Brain microvascular endothelial cell (primary cell): ENCODE data around the gene RHBDL1.

Experiments used
- DNase-seq: peaks from one replicate; pipeline ENCODE4 v3.0.0-alpha.2; 2020
- H3K27ac ChIP-seq: fragments of 250-450 bp; sonication (Bioruptor Pico); 2 replicates; pipeline ENCODE4 v1.5.1; 2020; ENCODE audit warnings: mild to moderate bottlenecking, moderate library complexity
- H3K27me3 ChIP-seq: fragments of 250-450 bp; sonication (Bioruptor Pico); replicated peaks from 2 replicates; pipeline ENCODE4 v1.5.1; 2020; ENCODE audit warnings: mild to moderate bottlenecking
- H3K36me3 ChIP-seq: fragments of 250-450 bp; sonication (Bioruptor Pico); replicated peaks from 2 replicates; pipeline ENCODE4 v1.5.1; 2020; ENCODE audit warnings: mild to moderate bottlenecking
- H3K4me3 ChIP-seq: 2 replicates; pipeline ENCODE4 v1.5.1; 2011; ENCODE audit warnings: low read depth, mild to moderate bottlenecking, control low read depth, low read length, moderate library complexity
- in situ Hi-C: cut with HindIII; loops from 2 replicates; pipeline ENCODE4 v1.10.0; 2017; ENCODE audit warnings: low sequenced_read_pairs, low pct_ligation_motif_present
- TF ChIP-seq, protein P1 (sequence below): IDR thresholded peaks from 2 replicates; pipeline ENCODE4 v1.5.1; 2011; ENCODE audit warnings: low read depth, mild to moderate bottlenecking, moderate library complexity, low read length, control low read depth, inconsistent platforms; ENCODE audit errors: missing control alignments

Gene RHBDL1

DNA sequence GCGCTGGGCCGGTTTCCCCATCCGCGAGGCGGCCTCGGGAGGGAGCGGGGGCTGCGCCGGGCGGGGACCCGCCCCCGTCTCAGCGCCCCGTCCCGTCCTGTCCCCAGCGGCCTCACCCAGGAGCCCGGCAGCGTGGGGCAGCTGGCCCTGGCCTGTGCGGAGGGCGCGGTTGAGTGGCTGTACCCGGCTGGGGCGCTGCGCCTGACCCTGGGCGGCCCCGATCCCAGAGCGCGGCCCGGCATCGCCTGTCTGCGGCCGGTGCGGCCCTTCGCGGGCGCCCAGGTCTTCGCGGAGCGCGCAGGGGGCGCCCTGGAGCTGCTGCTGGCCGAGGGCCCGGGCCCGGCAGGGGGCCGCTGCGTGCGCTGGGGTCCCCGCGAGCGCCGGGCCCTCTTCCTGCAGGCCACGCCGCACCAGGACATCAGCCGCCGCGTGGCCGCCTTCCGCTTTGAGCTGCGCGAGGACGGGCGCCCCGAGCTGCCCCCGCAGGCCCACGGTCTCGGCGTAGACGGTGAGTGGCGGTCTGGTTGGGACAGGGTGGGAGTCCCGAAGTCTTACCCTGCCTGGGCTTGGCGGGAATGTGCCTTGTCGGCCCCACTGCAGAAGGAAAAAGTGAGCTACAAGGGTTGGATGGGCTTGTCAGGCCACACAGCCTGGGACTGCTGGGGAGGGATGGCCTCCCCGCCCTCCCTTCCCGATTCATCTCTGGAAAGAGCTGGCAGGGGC, 40.2 kb downstream of the RHBDL1 start:
- H3K27ac ChIP-seq = peak overlapping the region; percentile 30
- H3K36me3 ChIP-seq = peaks cover 2% of the 10 kb centered on the region
- peak overlapping the region; percentile 61 for H3K4me3 ChIP-seq
- DNase-seq = no peak
- TF ChIP-seq, protein P1, sequence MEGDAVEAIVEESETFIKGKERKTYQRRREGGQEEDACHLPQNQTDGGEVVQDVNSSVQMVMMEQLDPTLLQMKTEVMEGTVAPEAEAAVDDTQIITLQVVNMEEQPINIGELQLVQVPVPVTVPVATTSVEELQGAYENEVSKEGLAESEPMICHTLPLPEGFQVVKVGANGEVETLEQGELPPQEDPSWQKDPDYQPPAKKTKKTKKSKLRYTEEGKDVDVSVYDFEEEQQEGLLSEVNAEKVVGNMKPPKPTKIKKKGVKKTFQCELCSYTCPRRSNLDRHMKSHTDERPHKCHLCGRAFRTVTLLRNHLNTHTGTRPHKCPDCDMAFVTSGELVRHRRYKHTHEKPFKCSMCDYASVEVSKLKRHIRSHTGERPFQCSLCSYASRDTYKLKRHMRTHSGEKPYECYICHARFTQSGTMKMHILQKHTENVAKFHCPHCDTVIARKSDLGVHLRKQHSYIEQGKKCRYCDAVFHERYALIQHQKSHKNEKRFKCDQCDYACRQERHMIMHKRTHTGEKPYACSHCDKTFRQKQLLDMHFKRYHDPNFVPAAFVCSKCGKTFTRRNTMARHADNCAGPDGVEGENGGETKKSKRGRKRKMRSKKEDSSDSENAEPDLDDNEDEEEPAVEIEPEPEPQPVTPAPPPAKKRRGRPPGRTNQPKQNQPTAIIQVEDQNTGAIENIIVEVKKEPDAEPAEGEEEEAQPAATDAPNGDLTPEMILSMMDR = no peak
- in situ Hi-C loops = loop anchor here (25.0 kb wide), 1 partner anchor 272 kb away; the partner anchor contains the start of gene SOX8
- H3K27me3 ChIP-seq = no peaks in the 10 kb centered on the region

DNA sequence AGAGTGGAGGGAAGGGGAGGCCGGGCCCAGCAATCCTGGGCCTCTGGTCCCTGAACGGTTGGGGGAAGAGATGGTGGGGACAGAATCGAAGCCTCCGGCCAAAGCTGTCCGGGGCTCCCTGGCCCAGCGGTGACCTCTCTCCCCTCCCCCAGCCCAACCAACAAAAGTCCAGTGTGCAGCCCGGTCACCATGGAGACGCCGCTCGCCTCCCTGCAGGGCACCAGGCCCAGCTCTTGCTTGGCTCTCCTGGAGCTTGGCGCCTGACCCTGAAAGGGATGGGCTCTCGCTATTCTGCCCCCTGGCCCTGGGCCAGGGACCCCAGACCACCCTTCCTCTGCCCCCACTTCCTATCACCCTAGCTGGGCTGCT, 40.7 kb downstream of the RHBDL1 start:
- DNase-seq = peak; percentile 46
- Histone ChIP-seq H3K36me3 (peaks cover 2% of the 10 kb centered on the region), H3K27ac (peak overlapping the region; percentile 30), H3K27me3 (no peaks in the 10 kb centered on the region), H3K4me3 (peak overlapping the region; percentile 55)
- in situ Hi-C loops = loop anchor here (25.0 kb wide), 1 partner anchor 271 kb away; the partner anchor contains the start of gene SOX8
- TF ChIP-seq, protein P1 = no peak

DNA sequence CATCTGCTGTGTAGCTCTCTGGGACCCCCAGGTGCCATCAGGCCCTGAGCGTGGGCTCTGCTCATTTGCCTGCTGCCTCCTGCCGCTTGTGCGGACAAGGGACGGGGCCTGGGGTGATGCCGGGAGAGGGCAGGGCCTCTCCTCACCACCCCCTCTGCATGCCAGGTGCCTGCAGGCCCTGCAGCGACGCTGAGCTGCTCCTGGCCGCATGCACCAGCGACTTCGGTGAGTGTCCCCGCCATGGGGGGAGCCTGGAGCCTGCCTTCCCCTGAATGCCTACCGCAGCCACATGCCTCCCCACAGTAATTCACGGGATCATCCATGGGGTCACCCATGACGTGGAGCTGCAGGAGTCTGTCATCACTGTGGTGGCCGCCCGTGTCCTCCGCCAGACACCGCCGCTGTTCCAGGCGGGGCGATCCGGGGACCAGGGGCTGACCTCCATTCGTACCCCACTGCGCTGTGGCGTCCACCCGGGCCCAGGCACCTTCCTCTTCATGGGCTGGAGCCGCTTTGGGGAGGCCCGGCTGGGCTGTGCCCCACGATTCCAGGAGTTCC, 41.4 kb downstream of the RHBDL1 start:
- DNase-seq = no peak
- peak overlapping the region; percentile 55 for H3K4me3 ChIP-seq
- no peak overlapping the region for H3K27ac ChIP-seq
- no peaks in the 10 kb centered on the region for H3K27me3 ChIP-seq
- TF ChIP-seq, protein P1 = no peak
- peaks cover 2% of the 10 kb centered on the region for H3K36me3 ChIP-seq
- in situ Hi-C loops = loop anchor here (25.0 kb wide), 1 partner anchor 270 kb away; the partner anchor contains the start of gene SOX8

DNA sequence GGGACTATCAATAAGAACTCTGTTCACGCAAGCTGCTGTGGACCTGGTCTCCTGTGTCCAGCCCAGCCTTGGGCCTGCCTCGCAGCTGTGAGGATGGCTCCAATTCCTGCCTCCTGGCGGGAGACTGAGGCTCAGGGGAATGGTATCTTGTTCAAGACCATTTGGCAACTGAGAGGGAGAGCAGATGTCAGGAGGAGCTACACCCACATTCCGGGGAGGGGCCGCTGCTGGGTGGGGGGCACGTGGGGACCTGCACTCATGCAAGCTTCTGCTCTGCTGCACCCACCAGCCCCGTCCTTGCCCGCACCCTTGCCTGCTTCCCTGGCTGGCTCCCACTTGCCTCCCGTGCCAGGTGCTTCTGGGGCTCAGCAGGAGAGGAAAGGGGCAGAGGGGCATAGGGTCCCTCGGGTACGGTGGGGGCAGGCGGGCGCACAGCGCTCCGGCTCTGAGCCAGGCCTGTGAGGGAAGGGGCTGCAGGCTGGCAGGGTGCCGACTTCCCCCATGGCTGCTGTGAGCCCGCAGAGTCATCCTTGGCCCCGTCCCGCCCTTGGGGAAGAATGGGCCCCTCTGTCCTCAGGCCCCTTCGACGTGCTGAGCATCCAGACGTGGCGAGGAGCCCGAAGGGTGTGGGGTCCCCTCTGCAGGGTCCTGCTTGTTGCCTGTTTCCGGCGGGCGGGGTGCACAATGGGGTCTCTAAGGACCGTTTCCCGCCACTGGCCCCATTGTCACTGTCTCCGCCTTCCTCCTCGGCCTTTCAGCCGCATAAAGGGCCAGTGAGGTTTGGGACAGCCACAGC, 42.2 kb downstream of the RHBDL1 start:
- TF ChIP-seq, protein P1 = no peak

DNA sequence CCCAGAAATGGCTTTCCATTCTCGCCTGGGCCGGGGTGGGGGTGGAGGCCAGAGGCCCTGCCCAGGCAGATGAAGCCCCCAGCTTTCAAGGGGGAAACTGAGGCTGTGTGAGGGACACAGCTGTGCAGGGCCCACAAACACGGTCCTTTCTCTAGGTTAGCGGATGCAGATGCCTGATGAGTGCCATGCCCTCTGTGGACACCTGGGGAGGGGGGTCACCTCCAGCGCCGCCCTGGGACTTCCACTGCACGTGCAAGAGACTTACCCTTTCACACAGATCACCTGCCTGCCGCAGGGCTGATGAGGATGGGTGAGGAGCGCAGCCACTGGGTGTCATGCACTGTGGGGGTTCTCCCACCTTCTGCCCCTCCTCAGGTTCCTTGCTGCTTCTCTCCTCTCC, 42.9 kb downstream of the RHBDL1 start:
- TF ChIP-seq, protein P1 = no peak
- Histone ChIP-seq H3K27ac (no peak overlapping the region), H3K36me3 (peaks cover 4% of the 10 kb centered on the region), H3K27me3 (no peaks in the 10 kb centered on the region), H3K4me3 (no peak overlapping the region)
- DNase-seq = no peak
- in situ Hi-C loops = loop anchor here (25.0 kb wide), 1 partner anchor 269 kb away; the partner anchor contains the start of gene SOX8

More for the DNA sequence above, 42.2 kb downstream of the RHBDL1 start:
- Histone ChIP-seq H3K27ac (no peak overlapping the region), H3K4me3 (no peak overlapping the region), H3K36me3 (peaks cover 2% of the 10 kb centered on the region), H3K27me3 (no peaks in the 10 kb centered on the region)
- DNase-seq = no peak
- in situ Hi-C loops = loop anchor here (25.0 kb wide), 1 partner anchor 270 kb away; the partner anchor contains the start of gene SOX8
